Keratinocyte (primary cell): ENCODE measurements around the gene ZDHHC20.

Experiments used
- EZH2 ChIP-seq: IDR thresholded peaks from one replicate; pipeline ENCODE4 v1.6.1; 2012; ENCODE audit warnings: inconsistent platforms, mild to moderate bottlenecking, low read length, moderate library complexity
- TF ChIP-seq, protein P1 (sequence below), 3 experiments: IDR thresholded peaks in 1 of 3; conservative IDR thresholded peaks in 1 of 3; optimal IDR thresholded peaks in 1 of 3; 2 replicates in 2 of 3; 3 replicates in 1 of 3; pipeline versions ENCODE3 to v1.5.1; 2011; ENCODE audit warnings: low read length in 3 of 3, mild to moderate bottlenecking in 3 of 3, moderate library complexity in 2 of 3, control low read depth in 1 of 3, inconsistent platforms in 1 of 3; ENCODE audit not compliant: insufficient read depth in 2 of 3; ENCODE audit errors: extremely low read depth in 1 of 3

DNA sequence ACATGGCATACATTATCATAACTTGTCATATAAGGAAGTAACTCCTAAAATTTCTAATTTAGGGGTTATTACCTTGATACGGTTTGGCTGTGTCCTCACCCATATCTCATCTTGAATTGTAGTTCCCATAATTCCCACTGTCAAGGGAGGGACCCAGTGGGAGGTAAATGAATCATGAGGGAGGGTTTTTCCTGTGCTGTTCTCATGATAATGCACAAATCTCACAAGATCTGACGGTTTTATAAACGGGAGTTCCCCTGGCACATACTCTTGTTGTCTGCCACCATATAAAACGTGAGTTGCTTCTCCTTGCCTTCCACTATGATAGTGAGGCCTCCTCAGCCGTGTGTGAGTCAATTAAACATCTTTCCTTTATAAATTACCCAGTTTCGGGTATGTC, 76.0 kb downstream of the ZDHHC20 start:
- TF ChIP-seq EZH2, result no peak
- TF ChIP-seq, protein P1, sequence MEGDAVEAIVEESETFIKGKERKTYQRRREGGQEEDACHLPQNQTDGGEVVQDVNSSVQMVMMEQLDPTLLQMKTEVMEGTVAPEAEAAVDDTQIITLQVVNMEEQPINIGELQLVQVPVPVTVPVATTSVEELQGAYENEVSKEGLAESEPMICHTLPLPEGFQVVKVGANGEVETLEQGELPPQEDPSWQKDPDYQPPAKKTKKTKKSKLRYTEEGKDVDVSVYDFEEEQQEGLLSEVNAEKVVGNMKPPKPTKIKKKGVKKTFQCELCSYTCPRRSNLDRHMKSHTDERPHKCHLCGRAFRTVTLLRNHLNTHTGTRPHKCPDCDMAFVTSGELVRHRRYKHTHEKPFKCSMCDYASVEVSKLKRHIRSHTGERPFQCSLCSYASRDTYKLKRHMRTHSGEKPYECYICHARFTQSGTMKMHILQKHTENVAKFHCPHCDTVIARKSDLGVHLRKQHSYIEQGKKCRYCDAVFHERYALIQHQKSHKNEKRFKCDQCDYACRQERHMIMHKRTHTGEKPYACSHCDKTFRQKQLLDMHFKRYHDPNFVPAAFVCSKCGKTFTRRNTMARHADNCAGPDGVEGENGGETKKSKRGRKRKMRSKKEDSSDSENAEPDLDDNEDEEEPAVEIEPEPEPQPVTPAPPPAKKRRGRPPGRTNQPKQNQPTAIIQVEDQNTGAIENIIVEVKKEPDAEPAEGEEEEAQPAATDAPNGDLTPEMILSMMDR (optimal IDR thresholded peaks at IDR 0.05 in 1 of 3, IDR thresholded peaks at IDR 0.05 in 1 of 3, conservative IDR thresholded peaks at IDR 0.05 in 1 of 3; ENCODE audit: extremely low read depth in 1 of 3, insufficient read depth in 2 of 3, low read length in 3 of 3), result no peak
